Measurements from ENCODE around the gene DHX38. TPM values are rescaled to one million over a fixed set of nuclear protein-coding genes. Genes with fewer than 3 reads are reported as not detected.

Gene DHX38
- total RNA-seq, 4 donors from 2014 or later = 36.6 to 98.9 (median 57.5) TPM

- 64% methylated on average over 1 of the region's 1 CpG for WGBS
- H3K36me3 ChIP-seq = no peaks in the 10 kb centered on the region
- DNase-seq (ENCODE audit: low spot score in 2 of 2) = no peak
- no peak for TF ChIP-seq POLR2AphosphoS5 (IDR thresholded peaks at IDR 0.05)
- no peaks in the 10 kb centered on the region for H3K4me1 ChIP-seq
- peaks cover 5% of the 10 kb centered on the region for H3K9me3 ChIP-seq
- H3K27ac ChIP-seq = no peak overlapping the region
- H3K27me3 ChIP-seq = no peaks in the 10 kb centered on the region
- no peak overlapping the region for H3K4me3 ChIP-seq
Observed at GRCh38 chr16:72142476-72142875, 48.8 kb downstream of the DHX38 start.

GRCh38 chr16:72149676-72150464 is 56.2 kb downstream of the DHX38 start:
- TF ChIP-seq POLR2A (IDR thresholded peaks at IDR 0.05) (no peak), EP300 (IDR thresholded peaks at IDR 0.05) (no peak), CTCF (IDR thresholded peaks at IDR 0.05) (no peak), POLR2AphosphoS5 (IDR thresholded peaks at IDR 0.05) (no peak)
- no peaks in the 10 kb centered on the region for H3K27me3 ChIP-seq

GRCh38 chr16:72159386-72159785 is 65.7 kb downstream of the DHX38 start:
- Histone ChIP-seq H3K27ac (no peak overlapping the region), H3K27me3 (no peaks in the 10 kb centered on the region), H3K36me3 (no peaks in the 10 kb centered on the region), H3K4me1 (no peaks in the 10 kb centered on the region), H3K9me3 (no peaks in the 10 kb centered on the region), H3K4me3 (no peak overlapping the region)
- TF ChIP-seq POLR2AphosphoS5 (IDR thresholded peaks at IDR 0.05) (no peak), CTCF (IDR thresholded peaks at IDR 0.05) (no peak), POLR2A (IDR thresholded peaks at IDR 0.05) (no peak), EP300 (IDR thresholded peaks at IDR 0.05) (no peak)
- WGBS = 36% methylated on average over 2 of the region's 2 CpGs
- DNase-seq (ENCODE audit: low spot score in 2 of 2) = no peak

More at GRCh38 chr16:72149676-72150464, 56.2 kb downstream of the DHX38 start:
- Histone ChIP-seq H3K36me3 (no peaks in the 10 kb centered on the region), H3K27ac (no peak overlapping the region), H3K4me3 (no peak overlapping the region), H3K4me1 (no peaks in the 10 kb centered on the region), H3K9me3 (peaks cover 5% of the 10 kb centered on the region)
- WGBS = 73% methylated on average over 8 of the region's 8 CpGs
- no peak for DNase-seq (ENCODE audit: low spot score in 2 of 2)

GRCh38 chr16:72159801-72160200 is 66.2 kb downstream of the DHX38 start:
- Histone ChIP-seq H3K27ac (no peak overlapping the region), H3K4me1 (no peaks in the 10 kb centered on the region), H3K36me3 (no peaks in the 10 kb centered on the region), H3K27me3 (no peaks in the 10 kb centered on the region), H3K9me3 (no peaks in the 10 kb centered on the region), H3K4me3 (no peak overlapping the region)
- DNase-seq (ENCODE audit: low spot score in 2 of 2) = no peak
- TF ChIP-seq CTCF (IDR thresholded peaks at IDR 0.05) = no peak
- TF ChIP-seq EP300 (IDR thresholded peaks at IDR 0.05) = no peak
- WGBS = 46% methylated on average over 2 of the region's 2 CpGs

- H3K4me1 ChIP-seq = no peaks in the 10 kb centered on the region
- no peak for TF ChIP-seq POLR2A (IDR thresholded peaks at IDR 0.05)
- TF ChIP-seq CTCF (IDR thresholded peaks at IDR 0.05) = no peak
- TF ChIP-seq EP300 (IDR thresholded peaks at IDR 0.05) = no peak
- no peak for TF ChIP-seq POLR2AphosphoS5 (IDR thresholded peaks at IDR 0.05)
- H3K36me3 ChIP-seq = no peaks in the 10 kb centered on the region
- H3K27ac ChIP-seq = no peak overlapping the region
- no peak for DNase-seq (ENCODE audit: low spot score in 2 of 2)
- 82% methylated on average over 6 of the region's 6 CpGs for WGBS
- no peaks in the 10 kb centered on the region for H3K27me3 ChIP-seq
- no peaks in the 10 kb centered on the region for H3K9me3 ChIP-seq
- H3K4me3 ChIP-seq = no peak overlapping the region
Observed at GRCh38 chr16:72162105-72162692, 68.6 kb downstream of the DHX38 start.

Other genes starting within 250 kb of the DHX38 start
- 10 to 100 TPM; 24.8 to 38.3 (median 35.0) TPM for gene ATXN1L, start 247.9 kb upstream of the DHX38 start, total RNA-seq
- 10 to 100 TPM in 2 of 4 donors, 1 to 10 TPM in 2; 7.4 to 17.6 (median 12.1) TPM for gene ZNF821, start 209.7 kb upstream of the DHX38 start, total RNA-seq
- gene IST1, start 198.3 kb upstream of the DHX38 start, total RNA-seq = 100 to 1,000 TPM; 171 to 405 (median 201) TPM
- under 1 TPM in 1 of 4 donors, not detected in 3; 0.16 TPM for gene PKD1L3, start 93.4 kb upstream of the DHX38 start, total RNA-seq
- 10 to 100 TPM in 1 of 4 donors, 1 to 10 TPM in 3; 4.8 to 10.5 (median 7.0) TPM for gene DHODH, start 85.1 kb upstream of the DHX38 start, total RNA-seq
- gene HP, start 39.3 kb upstream of the DHX38 start, total RNA-seq = 100 to 1,000 TPM in 1 of 4 donors, 1 to 10 TPM in 2, under 1 TPM in 1; 0.65 to 170 (median 6.0) TPM
- under 1 TPM in 1 of 4 donors, not detected in 3; 0.51 TPM for gene HPR, start 30.6 kb upstream of the DHX38 start, total RNA-seq
- gene TXNL4B, start 227 bp upstream of the DHX38 start, total RNA-seq = 10 to 100 TPM in 1 of 4 donors, 1 to 10 TPM in 3; 6.4 to 19.9 (median 6.9) TPM
- gene PMFBP1, start 78.3 kb downstream of the DHX38 start, total RNA-seq = 1 to 10 TPM in 3 of 4 donors, under 1 TPM in 1; 0.76 to 9.3 (median 2.0) TPM

Measured in suprapubic skin (tissue), 4 donors.